Nephron (organoid): ENCODE data around the gene NR1D2.

Experiments
- H3K27ac Mint-ChIP-seq, 3 experiments: 2 replicates each; pipeline ENCODE4 v1.8.0; 2020; ENCODE audit warnings: mixed read lengths in 3 of 3, mild to moderate bottlenecking in 2 of 3, moderate library complexity in 1 of 3
- H3K27me3 Mint-ChIP-seq: 2 replicates; pipeline ENCODE4 v1.8.0; 2021; ENCODE audit warnings: low read depth, mild to moderate bottlenecking, moderate library complexity, mixed read lengths
- H3K36me3 Mint-ChIP-seq: 2 replicates; pipeline ENCODE4 v1.8.0; 2020; ENCODE audit warnings: low read depth, mixed read lengths
- H3K4me1 Mint-ChIP-seq: 2 replicates; pipeline ENCODE4 v1.8.0; 2020; ENCODE audit warnings: mixed read lengths
- H3K4me3 Mint-ChIP-seq, 3 experiments: 2 replicates each; pipeline ENCODE4 v1.8.0; 2020; ENCODE audit warnings: mild to moderate bottlenecking in 3 of 3, mixed read lengths in 3 of 3, moderate library complexity in 2 of 3
- H3K9me3 Mint-ChIP-seq: 2 replicates; pipeline ENCODE4 v1.8.0; 2020; ENCODE audit warnings: mixed read lengths
- CTCF ChIP-seq, 3 experiments: fragments of 200-600 bp; sonication (generic); IDR thresholded peaks; one replicate each; pipeline ENCODE4 v1.5.0; 2021; ENCODE audit warnings: antibody characterized with exemption in 3 of 3; ENCODE audit not compliant: unreplicated experiment in 3 of 3

Gene NR1D2

GRCh38 chr3:23964537-23965235 lies 19.6 kb downstream of the NR1D2 start:
- no peak for TF ChIP-seq CTCF (IDR thresholded peaks at IDR 0.05; ENCODE audit: unreplicated experiment in 3 of 3)
- Mint-ChIP-seq H3K27ac (no peak overlapping the region), H3K9me3 (no peaks in the 10 kb centered on the region), H3K4me3 (no peak overlapping the region), H3K4me1 (peaks cover 18% of the 10 kb centered on the region), H3K36me3 (peaks cover 69% of the 10 kb centered on the region), H3K27me3 (no peaks in the 10 kb centered on the region)

GRCh38 chr3:23966328-23966727 lies 21.2 kb downstream of the NR1D2 start:
- Mint-ChIP-seq H3K4me3 (no peak overlapping the region), H3K36me3 (peaks cover 64% of the 10 kb centered on the region), H3K27me3 (no peaks in the 10 kb centered on the region), H3K4me1 (peaks cover 17% of the 10 kb centered on the region), H3K9me3 (no peaks in the 10 kb centered on the region), H3K27ac (peak overlapping the region in 2 of 3 experiments; percentile 43 to 50)
- TF ChIP-seq CTCF (IDR thresholded peaks at IDR 0.05; ENCODE audit: unreplicated experiment in 3 of 3) = no peak

- TF ChIP-seq CTCF (IDR thresholded peaks at IDR 0.05; ENCODE audit: unreplicated experiment in 3 of 3) = no peak
- Mint-ChIP-seq H3K27ac (no peak overlapping the region), H3K36me3 (peaks cover 53% of the 10 kb centered on the region), H3K4me3 (no peak overlapping the region), H3K4me1 (peaks cover 17% of the 10 kb centered on the region), H3K27me3 (no peaks in the 10 kb centered on the region), H3K9me3 (no peaks in the 10 kb centered on the region)
Measured at GRCh38 chr3:23968463-23969184, 23.5 kb downstream of the NR1D2 start.

GRCh38 chr3:23969393-23969792 lies 24.3 kb downstream of the NR1D2 start:
- H3K36me3 Mint-ChIP-seq = peaks cover 47% of the 10 kb centered on the region

GRCh38 chr3:23971684-23972083 lies 26.6 kb downstream of the NR1D2 start:
- peaks cover 6% of the 10 kb centered on the region for H3K9me3 Mint-ChIP-seq
- no peak overlapping the region for H3K4me3 Mint-ChIP-seq
- no peak for TF ChIP-seq CTCF (IDR thresholded peaks at IDR 0.05; ENCODE audit: unreplicated experiment in 3 of 3)
- H3K27ac Mint-ChIP-seq = no peak overlapping the region
- H3K4me1 Mint-ChIP-seq = no peaks in the 10 kb centered on the region
- H3K36me3 Mint-ChIP-seq = peaks cover 41% of the 10 kb centered on the region
- H3K27me3 Mint-ChIP-seq = no peaks in the 10 kb centered on the region

More at GRCh38 chr3:23969393-23969792, 24.3 kb downstream of the NR1D2 start:
- Mint-ChIP-seq H3K27me3 (no peaks in the 10 kb centered on the region), H3K4me3 (no peak overlapping the region), H3K9me3 (no peaks in the 10 kb centered on the region), H3K4me1 (peaks cover 17% of the 10 kb centered on the region), H3K27ac (no peak overlapping the region)
- no peak for TF ChIP-seq CTCF (IDR thresholded peaks at IDR 0.05; ENCODE audit: unreplicated experiment in 3 of 3)
